H1 (cell line): ENCODE measurements around the gene UBA5. TPM values are rescaled to one million over a fixed set of nuclear protein-coding genes. Genes with fewer than 3 reads are reported as not detected.

Experiments
- BRCA1 ChIP-seq: IDR thresholded peaks from 2 replicates; pipeline ENCODE4 v1.6.1; 2012; ENCODE audit warnings: low read depth, low read length, improper control_type of control experiment
- CHD2 ChIP-seq: IDR thresholded peaks from 2 replicates; pipeline ENCODE4 v1.6.1; 2012; ENCODE audit warnings: low read length, improper control_type of control experiment
- NRF1 ChIP-seq: IDR thresholded peaks from 2 replicates; pipeline ENCODE4 v1.6.1; 2011; ENCODE audit warnings: mild to moderate bottlenecking, low read depth, low read length, improper control_type of control experiment
- SRF ChIP-seq: IDR thresholded peaks from 2 replicates; pipeline ENCODE4 v1.6.1; 2011; ENCODE audit warnings: mild to moderate bottlenecking, low read depth, low read length, moderate library complexity
- SUZ12 ChIP-seq: fragments of 200-600 bp; sonication (generic); IDR thresholded peaks from 2 replicates; pipeline ENCODE4 v1.6.1; 2012; ENCODE audit warnings: mild to moderate bottlenecking, inconsistent platforms, low read length, moderate library complexity, mixed read lengths
- TBP ChIP-seq: IDR thresholded peaks from 2 replicates; pipeline ENCODE4 v1.6.1; 2011; ENCODE audit warnings: low read depth, low read length, improper control_type of control experiment
- polyA plus RNA-seq, 7 experiments: library from polyadenylated mRNA; depleted of rRNA in 3 of 7; stranded (reverse) in 5 of 7; unstranded in 2 of 7; fragments of >200 nt in 5 of 7; fragments of 200-250 nt in 2 of 7; gene quantifications; 1 replicate in 5 of 7; 2 replicates in 1 of 7; 4 replicates in 1 of 7; pipeline versions ENCODE4 v1.2.1 to v1.2.3, GENCODE V29; 2011 to 2013; ENCODE audit warnings: missing spikeins in 2 of 7, mixed read lengths in 2 of 7
- total RNA-seq: library from RNA; stranded (reverse); fragmentation: NEBNext Ultra II Directional; extraction: Animal tissue kit (Norgen Biotek cat#: 25700); gene quantifications from 2 replicates; pipeline ENCODE4 v1.2.1, GENCODE V29; 2021
- TF ChIP-seq, protein P1 (sequence below): IDR thresholded peaks from 2 replicates; pipeline ENCODE4 v1.6.1; 2011; ENCODE audit warnings: low read length, improper control_type of control experiment

The UBA5 gene
- total and polyA plus RNA-seq, 2 of the 8 experiments (the other 6 are each of a cell fraction or from before 2014, with no cell fraction given) = 11.0 to 28.0 TPM

DNA sequence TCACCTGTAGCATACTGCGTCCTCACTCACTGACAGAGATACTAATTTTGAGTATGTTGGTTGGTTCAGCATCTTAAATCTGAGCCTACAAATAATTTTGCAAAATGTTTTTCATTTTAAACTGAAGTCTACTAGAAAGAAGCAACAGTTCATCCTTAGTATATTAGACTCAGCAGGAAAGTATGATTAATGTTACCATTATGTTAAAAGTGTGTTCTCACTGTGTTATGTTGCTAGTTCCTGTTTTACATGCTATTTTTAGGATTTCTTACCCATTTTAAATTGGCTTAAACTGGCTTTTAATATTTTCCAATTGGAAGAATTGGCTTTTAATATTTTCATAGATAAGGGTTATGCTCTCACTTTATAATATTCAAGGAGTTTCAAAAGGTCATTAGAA, 37.4 kb upstream of the UBA5 start (continued):
- TF ChIP-seq, protein P1, sequence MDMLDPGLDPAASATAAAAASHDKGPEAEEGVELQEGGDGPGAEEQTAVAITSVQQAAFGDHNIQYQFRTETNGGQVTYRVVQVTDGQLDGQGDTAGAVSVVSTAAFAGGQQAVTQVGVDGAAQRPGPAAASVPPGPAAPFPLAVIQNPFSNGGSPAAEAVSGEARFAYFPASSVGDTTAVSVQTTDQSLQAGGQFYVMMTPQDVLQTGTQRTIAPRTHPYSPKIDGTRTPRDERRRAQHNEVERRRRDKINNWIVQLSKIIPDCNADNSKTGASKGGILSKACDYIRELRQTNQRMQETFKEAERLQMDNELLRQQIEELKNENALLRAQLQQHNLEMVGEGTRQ = no peak
- TF ChIP-seq TBP (no peak), SUZ12 (no peak), SRF (no peak), NRF1 (no peak), BRCA1 (no peak), CHD2 (no peak)
